Activated T-helper 1 cell treated with anti-CD3 and anti-CD28 coated beads, Interleukin-2, amount 50 U/mL, for 16 hours (primary cell): Measurements from ENCODE around the gene MSI2.

Source experiments
- DNase-seq, 2 donors: peaks; one replicate each; pipeline ENCODE4 v3.0.0-alpha.2; 2020; ENCODE audit warnings: low read depth in 1 of 2, low spot score in 1 of 2

The MSI2 gene

DNA sequence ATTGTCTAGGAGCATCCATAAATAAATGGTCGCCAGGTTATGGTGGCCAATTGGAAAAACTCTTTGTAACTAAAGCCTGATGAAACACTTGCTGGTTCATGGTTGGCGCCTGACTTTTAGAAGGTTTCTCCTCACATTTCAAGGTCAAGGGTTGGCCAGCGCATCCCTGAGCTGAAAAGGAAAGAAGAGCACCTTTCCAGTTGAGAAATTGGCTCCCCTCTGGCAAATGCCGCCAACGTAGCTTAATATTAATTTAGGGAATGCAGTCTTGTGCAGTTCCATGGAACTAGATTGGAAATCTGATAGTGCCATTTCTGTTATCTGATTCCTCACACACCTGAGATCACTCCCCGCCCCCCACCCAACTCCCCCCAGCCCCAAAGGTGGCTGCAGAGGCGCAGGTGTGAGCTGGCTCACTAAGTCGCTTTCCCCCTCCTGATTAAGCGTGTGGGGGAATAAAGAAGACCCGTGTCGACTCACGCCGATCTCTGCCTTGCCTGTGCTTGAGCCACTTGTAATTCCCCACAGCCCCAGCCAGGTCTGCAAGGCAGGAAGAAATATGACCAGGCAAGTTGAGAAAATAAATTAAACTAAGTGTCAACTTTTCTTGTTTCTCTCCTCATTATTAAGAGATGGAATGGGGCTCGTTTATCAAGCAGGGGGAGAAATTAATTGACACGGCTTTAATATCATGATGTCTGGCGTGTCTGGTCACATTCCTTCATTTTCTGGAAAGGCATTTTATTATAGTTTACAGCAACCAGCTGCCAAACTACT, 331.1 kb downstream of the MSI2 start:
- no peak for DNase-seq

DNA sequence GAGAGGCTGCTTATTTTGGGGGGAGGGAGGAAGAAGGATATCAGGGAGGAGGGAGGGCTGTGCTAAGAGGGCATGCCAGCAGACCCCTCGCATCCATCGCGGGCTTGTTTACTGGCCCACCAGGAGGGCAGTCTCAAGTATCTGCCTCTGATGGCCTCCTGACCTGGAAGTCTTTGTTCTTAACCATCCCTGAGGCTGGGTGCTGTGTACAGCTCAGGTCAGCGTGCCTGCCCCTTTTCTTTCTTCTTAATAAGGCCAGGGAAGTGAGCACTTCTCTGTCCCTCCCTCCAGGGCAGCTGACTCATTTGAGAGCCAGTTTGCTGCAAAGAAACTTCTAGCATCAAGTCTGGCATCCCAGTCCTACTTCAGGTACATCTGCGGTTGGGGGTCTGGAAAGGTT, 331.8 kb downstream of the MSI2 start:
- no peak for DNase-seq

DNA sequence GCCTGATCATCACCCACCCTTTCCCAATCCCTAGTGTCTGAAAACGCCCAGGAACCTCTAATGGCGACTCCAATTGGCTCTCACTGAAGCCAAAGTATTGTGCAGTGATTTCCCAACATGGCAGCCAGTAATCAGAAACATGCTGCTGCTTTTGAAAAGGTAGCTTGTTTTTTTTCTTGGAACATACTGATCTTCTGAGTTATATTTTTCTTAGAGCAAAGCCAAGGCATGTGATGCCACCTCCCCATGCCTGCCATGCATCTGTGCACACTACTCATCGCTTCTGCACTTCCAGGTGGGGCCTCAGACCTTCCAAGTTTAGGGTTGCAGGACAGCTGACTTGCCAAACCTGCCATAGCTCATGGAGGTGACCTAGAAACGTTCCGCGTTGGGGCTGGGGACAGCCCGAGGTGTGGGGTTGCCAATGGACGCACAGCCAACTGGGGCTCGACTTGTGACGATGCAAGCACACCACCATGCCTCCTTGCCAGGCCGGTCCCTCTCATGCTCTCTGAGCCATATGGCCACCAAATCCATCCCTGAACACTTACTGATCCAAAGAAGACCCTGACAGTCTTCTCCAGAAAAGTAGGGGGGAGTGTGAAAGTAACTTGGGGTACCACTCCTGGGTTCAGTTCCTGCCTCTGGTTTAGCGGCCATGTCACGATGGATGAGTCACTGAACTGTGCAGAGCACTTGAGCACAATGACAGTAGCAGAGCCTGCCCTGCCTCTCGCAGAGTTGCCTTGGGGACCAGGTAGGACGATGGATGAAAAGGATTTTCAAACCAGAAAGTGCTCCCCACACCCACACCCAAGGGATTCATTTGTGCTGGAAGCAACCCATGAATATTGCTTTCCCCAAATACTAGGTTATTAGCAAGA, 333.1 kb downstream of the MSI2 start:
- no peak for DNase-seq

DNA sequence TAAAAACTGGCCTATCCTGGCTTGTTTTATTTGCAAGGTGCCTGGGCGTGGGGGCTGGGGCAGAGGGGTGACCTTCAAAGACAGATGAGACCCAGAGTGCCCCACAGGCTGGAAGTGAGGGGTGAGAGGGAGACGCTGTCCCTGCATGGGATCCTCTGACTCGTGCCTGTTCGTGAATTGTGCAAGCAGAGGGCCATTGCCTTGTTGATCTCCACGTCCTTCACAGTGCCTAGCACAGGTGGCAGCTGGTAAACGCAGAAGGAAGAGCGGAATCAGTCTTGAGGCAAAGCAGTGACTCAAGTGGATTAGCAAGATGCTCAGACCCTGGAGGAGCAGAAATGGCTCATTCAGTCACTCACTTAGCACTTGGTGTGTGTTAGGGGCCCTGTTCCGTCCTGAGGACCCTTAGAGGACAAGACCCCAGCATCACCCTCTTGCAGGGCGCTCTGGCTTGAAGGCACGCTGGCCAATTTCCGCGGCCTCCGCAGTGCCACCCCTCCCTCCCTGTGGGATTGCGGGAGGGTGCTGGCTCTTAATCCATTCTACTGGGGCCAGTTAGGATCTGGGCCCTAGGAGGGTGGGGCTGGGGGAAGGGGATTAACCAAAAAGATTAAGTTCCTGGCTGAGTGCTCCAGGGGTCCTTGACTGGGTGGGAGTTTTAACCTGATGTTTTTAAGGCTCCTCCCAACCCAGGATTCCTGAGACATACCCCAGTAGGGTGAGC, 337.6 kb downstream of the MSI2 start:
- DNase-seq, result no peak

GRCh38 chr17:57594767-57595166, 338.4 kb downstream of the MSI2 start:
- no peak for DNase-seq

GRCh38 chr17:57595426-57595825, 339.1 kb downstream of the MSI2 start:
- DNase-seq, result no peak

DNA sequence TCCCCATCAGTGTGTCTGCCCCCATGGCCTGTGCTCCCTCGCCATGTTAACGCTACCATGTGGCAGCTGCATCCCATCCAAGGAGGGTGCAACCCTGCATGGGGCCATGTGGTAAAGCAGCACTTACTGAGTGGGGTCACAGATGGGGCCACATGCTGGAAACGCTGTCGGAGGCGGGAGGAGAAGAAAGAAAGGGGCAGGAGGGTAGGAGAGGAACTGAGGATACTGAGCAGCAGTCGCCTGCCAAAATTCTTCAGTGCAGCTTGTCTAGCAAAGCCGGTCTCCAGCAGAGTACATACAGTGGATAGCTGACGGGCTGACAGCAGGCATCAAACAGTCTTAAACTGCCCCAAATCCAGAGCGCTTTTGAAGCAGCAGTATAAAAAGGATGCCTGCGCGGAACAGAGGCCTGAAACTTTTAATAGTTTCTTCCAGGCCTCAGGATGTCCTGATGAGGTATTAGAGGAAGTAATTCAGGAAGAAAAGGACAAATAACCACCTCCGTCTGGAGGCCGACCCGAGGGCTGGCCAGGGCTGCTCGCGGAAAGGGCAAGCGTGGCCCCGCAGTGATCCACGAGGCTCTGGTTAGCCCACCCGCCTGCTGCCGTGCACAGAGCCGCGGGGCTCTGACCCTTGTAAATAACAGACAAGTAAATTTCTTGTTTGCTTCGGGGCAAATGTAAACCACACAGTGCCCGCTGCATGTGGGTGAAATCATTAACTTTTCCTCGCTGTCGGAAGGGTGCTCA, 339.8 kb downstream of the MSI2 start:
- DNase-seq, result no peak

- no peak for DNase-seq
Observed at GRCh38 chr17:57597101-57597500, 340.8 kb downstream of the MSI2 start.

DNA sequence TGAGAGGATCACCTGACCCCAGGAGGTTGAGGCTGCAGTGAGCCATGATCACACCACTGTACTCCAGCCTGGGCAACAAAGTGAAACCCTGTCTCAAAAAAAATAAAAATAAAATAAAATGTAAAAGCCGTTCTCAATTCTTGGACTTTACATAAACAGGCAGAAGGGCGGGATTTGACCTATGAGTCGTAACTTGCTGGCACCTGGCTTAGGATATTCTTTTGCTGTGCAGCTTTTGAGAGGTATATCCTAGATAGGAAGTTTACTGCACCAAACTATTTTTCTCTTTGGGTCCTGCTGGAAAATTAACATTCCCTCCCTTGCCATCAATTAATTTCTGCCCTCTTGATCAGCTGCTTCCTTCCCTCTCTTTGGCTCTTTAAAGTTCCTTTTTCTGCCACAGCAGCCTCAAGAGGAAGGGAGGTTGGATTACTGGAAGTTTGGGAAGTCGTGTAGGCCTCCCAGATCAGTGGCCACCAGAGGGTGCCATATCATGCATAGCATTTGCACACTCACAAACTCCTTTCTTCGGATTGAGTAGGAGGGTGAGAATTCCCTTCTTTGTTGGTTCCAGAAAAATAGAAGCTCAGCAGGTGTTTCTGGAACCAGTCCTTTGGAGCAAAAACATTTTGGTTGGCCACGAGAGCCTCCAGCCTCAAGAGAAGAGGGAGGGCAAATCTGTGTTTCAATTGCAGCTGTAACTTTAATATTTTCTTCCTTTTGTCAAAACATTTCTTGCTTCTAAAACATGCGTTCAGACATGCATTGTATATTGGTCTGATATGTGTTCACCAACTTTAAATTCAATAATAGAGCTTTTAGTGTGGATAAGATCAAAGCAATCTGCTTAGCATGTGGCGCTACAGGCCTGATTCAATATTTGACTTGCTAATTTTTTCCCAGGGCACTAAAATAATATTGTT, 341.5 kb downstream of the MSI2 start:
- DNase-seq, result no peak

DNA sequence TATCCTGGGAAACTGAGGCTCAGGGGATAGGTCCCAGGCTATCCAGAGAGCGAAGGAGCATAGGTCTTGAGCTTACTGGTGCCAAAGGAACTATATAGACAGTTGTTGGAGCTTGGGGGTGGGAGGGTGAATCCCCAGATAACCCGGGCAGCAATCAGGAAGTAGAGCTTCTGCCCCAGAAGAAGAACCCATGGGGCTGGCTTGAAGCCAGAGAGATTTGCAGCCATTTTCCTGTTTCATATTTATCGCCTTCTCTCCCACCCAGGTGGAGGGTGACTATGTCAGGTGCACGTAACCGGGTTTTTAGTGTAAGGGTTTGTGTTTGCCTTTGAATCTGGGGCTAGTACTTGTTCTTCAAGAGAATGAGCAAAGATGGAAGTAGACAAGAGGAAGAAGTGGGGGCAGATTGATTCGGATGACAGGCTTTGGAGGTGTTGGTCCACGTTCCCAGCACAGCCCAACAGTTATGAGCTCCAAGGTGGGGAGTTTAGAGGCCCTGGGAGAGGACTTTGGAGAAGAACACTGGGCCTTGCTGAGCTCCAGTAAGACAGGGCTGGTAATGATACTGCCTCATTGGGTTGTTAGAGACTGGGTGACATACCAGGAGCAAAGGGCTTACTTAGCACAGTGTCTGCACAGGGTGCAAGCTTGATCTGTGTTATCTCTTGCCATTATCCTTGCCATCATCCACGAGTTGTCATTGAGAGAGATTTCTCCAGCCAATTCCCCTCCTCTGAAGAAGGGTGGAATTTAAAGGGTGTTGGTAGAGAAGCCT, 343.1 kb downstream of the MSI2 start:
- no peak for DNase-seq

GRCh38 chr17:57600074-57600473, 343.8 kb downstream of the MSI2 start:
- DNase-seq, result no peak

- no peak for DNase-seq
Observed at GRCh38 chr17:57601143-57601735, 344.9 kb downstream of the MSI2 start.

GRCh38 chr17:57602896-57603295, 346.6 kb downstream of the MSI2 start:
- DNase-seq, result no peak

- DNase-seq, result no peak
Observed at GRCh38 chr17:57603546-57603945, 347.2 kb downstream of the MSI2 start.

GRCh38 chr17:57603978-57604377, 347.7 kb downstream of the MSI2 start:
- DNase-seq, result peak; percentile 44 to 45

DNA sequence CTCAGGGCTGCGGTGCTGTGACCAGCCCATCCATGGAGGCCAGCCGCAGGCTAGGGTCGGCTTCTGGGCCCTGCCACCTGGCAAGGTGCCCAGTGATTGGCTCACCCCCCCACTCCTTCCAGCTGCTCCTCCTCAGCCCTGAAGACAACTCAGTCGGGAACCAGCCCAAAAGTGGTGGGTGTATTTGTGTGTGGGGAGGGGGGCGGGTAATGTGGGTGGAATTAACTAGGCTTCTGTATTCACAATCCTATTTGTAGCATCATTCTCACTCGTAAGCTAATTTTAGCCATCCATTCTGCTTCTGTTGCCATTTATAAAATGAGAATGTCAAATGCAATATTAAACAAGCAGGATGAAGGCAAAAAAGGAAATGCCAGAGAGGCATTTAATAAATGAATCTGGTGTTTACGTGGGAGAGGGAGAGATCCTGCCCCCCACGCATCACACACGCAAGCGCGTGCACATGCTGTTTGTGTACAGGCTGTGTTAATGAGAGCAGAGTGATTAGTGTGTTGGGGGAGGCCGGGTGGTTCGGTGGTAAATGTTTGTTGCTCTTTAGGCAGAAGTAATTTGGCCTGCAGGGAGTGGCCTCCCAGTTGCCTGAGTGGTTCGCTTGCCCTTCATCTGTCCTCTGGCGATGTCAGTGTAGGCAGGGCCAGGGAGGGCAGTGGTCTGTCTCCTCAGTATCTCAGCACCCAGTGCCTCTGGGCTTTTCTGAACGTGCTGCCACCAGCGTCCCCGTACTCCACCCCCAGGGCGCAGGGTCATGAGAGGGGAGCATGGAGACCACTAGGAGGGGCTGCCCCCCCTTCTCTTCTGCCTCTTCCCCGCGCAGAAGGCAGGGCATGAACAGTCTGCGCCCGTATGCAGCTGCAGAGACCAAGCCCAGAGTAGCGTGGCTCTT, 348.7 kb downstream of the MSI2 start:
- DNase-seq, result no peak

GRCh38 chr17:57605675-57606105, 349.4 kb downstream of the MSI2 start:
- DNase-seq, result no peak
